HG03520 (cell line): ENCODE measurements around the gene TRIP6.
"Not testable (repeated sequence)": the region's sequence is repeated elsewhere in the genome, so short reads cannot be mapped to it uniquely, and the experiment has no call there.

Source experiments
- ATAC-seq: cut with Tn5 transposase; IDR thresholded peaks from one replicate; pipeline ENCODE4 v1.9.1; 2021; ENCODE audit warnings: mild to moderate bottlenecking, moderate library complexity; ENCODE audit not compliant: unreplicated experiment

Gene TRIP6

DNA sequence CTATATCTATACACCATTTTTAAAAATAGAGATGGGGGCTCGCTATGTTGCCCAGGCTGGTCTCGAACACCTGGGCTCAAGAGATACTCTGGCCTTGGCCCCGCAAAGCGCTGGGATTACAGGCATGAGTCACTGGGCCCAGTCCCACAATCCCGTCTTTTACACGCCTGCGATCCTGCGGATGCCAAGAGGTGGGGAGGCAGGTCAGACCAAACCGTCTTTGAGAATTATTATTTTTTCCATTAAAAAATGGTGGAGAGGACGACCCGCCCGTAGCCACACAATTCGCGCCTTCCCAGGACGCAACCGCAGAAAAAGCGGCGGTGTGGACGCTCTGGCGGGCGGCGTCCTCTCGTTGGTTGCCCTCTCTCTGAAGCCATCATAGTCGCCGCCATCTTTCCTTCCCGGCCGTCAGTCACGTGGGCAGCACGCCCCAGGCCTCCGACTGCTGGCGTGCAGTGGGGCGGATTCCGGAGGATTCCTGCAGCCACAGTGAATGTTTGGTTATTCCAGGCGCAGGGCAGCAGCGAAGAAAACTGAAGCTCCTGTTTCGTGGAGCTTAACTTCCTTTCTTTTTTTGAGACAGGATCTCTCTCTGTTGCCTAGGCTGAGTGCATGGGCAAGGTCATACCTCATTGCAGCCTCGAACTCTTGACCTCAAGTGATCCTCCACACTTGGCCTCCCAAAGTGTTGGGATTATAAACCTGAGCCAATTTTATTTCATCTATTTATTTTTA, 29.9 kb upstream of the TRIP6 start:
- ATAC-seq, result no peak

DNA sequence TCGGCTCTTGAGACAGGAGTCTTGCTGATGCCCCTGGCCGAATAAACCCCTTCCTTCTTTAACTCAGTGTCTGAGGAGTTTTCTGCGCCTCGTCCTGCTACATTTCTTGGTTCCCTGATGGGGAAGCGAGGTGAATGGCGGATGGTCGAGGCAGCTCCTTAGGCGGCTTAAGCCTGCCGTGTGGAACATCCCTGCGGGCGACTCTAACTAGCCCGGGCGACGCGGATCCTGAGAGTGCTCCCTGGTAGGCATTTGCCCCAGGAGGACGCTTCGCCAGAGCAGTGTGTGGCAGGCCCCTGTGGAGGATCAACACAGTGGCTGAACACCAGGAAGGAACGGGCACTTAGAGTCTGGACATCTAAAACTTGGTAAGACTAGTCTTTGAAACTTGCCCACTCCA, 27.8 kb upstream of the TRIP6 start:
- ATAC-seq, result no peak

DNA sequence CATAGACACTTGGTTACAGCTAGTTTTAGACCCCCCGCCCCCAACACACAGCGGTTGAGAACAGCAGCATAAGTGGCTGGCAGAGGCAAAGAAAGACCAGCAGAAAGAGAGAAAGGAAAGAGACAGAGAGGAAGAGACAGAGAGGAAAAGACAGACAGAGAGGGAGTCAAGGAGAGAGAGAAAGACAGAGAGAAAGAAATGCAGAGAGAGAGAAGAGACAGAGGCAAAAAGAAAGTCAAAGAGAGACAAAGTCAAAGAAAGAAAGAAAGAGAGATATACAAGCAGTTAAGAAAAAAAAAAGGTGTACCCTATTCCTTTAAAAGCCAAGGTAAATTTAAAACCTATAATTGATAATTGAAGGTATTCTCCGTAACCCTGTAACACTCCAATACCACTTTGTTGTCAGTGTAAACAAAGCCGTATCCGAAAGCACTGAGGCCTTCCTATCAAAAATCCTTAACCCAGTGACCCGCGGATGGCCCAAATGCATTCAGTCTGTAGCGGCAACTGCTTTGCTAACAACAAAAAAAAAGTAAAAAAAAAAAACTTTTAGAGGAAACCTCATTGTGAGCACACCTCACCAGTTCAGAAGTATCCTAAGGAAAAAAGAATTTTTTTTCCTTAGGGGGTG, 26.6 kb upstream of the TRIP6 start:
- no peak for ATAC-seq

DNA sequence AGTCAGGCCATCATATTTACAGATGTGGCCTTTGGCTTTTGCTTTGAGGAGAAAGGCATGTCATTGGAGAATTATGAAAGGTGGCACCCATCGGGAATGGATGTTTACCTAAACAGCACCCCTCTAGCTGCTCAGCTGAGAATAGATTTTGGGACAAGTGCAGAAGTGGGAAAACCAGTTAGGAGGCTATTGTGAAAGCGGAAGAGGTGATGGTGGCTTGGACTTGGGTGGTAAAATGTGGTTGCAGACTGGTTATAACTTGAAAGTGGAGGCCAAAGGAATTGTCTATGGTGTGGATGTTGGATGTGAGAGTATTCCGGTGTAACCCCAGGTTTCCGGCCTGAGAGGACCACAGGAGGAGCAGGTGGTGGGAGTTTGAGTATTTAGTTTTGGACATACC, 19.8 kb upstream of the TRIP6 start:
- ATAC-seq, result no peak

DNA sequence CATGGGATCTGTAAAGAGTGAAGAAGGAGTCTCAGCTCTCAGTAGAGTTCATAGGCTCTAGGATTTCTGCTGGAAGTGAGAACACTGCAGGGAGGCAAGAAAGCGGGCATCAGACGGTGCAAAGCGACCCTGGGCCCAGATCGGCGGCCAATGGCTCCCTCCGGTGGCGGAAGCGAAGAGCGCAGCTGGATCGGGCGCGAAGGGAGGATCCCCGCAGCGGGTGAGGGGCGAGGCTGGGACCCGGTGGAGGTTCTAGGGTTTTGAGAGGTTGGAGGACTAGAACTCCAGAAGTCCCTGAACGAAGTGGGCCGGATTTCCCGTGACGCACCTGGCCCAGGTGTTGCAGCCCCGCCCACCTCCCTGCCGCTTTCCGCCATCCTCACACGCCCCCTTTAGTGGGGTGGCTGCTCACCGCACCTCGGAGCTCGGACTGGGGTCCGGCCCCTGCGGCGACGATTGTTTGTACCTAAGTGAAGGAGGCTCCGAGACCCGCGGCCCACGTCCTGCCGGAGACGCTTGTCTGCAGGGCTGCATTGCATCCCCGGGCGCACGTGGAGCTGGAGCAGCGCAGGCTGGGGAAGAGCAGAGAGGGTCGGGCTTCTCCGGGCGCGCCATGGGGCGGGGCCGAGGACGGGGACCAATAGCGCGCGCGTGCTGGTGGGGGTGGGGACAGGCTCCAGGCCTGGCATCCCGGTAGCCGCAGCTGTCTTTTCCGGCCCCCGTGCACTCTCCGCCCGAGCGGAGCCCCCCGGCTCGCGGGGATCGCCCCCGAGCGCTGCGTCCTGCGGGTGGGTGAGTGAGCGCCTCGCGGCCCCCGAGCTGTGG, 14.9 kb upstream of the TRIP6 start, which contains the start of gene SLC12A9:
SLC12A9 (plus strand) TSS at position 666 of the 825 bp plus-strand sequence. CDS start 1,485 bp downstream, outside the sequence.
- peak; percentile 82 for ATAC-seq

DNA sequence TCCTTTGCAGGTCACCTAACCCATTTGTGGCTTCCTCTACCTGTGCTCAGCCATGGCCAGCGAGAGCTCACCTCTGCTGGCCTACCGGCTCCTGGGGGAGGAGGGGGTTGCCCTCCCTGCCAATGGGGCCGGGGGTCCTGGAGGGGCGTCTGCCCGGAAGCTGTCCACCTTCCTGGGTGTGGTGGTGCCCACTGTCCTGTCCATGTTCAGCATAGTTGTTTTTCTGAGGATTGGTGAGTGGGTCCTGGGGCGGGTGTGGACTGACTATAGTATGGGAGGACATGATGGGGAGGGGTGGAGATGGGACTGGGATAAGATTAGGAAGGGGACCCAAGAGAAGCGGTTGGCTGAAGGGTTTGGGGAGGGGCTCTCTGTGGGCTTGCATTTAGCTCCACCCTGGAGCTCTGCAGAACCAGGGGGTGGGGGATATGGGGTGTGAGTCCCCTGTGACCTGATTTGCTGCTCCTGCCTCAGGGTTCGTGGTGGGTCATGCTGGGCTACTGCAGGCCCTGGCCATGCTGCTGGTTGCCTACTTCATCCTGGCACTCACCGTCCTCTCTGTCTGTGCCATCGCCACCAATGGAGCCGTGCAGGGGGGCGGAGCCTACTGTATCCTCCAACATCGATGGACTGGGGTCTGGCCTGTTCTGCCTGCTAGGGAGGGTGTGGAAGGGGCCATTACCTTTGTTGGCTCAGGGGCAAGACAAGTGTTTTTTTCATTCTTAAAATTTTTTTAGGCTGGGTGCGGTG, 12.9 kb upstream of the TRIP6 start:
- no peak for ATAC-seq

DNA sequence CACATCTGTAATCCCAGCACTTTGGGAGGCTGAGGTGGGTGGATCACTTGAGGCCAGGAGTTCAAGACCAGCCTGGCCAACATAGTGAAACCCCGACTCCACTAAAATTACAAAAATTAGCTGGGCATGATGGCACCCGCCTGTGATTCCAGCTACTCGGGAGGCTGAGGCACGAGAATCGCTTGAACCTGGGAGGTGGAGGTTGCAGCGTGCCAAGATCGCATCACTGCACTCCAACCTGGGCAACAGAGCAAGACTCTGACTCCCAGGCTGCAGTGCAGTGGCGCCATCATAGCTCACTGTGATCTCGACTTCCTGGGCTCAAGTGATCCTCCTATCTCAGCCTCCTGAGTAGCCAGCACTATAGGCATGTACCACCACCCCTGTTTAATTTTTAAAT, 12.3 kb upstream of the TRIP6 start:
- ATAC-seq, result not testable (repeated sequence)

DNA sequence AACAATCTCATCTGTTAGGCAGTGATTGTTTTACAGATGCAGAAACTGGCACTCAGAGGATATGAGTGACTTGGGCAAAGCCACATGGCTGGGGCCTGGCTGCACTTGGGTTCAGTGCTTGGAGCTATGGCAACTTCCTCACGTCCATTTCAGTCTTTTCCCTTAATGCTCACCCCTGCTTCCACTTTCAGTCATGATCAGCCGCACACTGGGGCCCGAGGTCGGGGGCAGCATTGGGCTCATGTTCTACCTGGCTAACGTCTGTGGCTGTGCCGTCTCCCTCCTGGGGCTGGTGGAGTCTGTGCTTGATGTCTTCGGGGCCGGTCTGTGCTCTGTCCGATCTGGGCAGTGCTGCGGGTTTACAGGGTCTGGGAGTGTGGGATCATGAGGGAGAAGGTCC, 11.7 kb upstream of the TRIP6 start:
- ATAC-seq, result no peak

DNA sequence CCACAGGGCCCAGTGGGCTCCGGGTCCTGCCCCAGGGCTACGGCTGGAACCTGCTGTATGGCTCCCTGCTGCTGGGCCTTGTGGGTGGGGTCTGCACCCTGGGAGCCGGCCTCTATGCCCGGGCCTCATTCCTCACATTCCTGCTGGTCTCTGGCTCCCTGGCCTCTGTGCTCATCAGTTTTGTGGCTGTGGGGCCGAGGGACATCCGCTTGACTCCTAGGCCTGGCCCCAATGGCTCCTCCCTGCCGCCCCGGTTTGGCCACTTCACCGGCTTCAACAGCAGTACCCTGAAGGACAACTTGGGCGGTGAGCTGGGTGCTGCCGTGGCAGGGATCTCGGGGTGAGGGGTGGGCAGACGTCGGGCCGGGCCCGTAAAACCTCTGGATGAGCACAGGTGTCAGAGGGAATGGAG, 10.3 kb upstream of the TRIP6 start:
- ATAC-seq, result no peak

DNA sequence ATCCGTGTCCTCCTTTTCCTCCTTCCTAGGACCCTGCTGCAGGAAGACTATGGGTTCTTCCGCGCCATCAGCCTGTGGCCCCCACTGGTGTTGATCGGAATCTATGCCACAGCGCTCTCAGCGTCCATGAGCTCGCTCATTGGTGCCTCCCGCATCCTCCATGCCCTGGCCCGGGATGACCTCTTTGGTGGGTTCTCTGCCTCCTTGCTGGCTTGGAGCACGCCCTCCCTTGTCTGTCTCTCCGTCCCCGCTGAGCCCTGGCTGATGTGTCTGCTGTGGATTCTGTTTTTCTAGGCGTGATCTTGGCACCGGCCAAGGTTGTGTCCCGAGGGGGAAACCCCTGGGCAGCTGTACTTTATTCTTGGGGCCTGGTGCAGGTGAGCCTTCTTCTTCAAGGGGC, 7.3 kb upstream of the TRIP6 start:
- ATAC-seq, result no peak

DNA sequence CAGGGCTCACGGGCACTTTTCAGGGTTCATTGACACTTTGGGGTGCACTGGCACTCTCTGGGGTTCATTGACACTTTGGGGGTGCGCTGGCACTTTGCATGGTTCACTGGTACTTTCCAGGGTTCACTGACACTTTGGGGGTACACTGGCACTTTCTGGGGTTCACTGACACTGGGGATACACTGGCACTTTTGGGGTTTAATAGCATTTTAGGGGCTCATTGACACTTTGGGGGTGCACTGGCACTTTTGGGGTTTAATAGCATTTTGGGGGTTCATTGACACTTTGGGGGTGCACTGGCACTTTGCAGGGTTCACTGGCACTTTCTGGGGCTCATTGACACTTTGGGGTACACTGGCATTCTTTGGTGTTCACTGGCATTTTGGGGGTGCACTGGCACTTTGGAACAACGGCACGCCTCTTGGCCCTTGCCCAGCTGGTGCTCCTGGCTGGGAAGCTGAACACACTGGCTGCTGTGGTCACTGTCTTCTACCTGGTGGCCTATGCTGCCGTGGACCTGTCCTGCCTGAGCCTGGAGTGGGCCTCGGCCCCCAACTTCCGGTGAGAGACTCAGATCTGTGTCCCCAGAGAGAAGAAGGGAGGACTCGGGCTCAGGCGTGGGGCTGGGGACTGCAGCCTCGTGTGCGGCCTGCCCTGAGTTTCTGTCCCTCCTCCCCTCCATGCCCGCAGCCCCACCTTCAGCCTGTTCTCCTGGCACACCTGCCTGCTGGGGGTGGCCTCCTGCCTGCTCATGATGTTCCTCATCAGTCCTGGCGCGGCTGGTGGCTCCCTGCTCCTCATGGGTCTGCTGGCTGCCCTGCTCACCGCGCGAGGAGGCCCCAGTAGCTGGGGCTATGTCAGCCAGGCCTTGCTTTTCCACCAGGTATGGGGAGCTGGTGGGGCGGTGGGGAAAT, 6.2 kb upstream of the TRIP6 start:
- no peak for ATAC-seq

DNA sequence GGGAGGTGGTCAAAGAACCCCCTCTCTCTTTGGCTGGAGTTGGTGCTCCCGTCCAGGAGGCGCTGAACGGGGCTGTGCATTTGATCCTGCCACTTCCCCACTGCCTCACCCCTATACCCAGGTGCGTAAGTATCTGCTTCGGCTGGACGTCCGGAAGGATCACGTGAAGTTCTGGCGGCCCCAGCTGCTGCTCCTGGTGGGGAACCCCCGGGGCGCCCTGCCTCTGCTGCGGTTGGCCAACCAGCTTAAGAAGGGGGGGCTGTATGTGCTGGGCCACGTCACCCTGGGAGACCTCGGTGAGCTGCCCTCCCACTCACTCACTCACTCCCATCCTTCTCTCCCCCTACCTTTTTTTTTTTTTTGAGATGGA, 5.6 kb upstream of the TRIP6 start:
- no peak for ATAC-seq

DNA sequence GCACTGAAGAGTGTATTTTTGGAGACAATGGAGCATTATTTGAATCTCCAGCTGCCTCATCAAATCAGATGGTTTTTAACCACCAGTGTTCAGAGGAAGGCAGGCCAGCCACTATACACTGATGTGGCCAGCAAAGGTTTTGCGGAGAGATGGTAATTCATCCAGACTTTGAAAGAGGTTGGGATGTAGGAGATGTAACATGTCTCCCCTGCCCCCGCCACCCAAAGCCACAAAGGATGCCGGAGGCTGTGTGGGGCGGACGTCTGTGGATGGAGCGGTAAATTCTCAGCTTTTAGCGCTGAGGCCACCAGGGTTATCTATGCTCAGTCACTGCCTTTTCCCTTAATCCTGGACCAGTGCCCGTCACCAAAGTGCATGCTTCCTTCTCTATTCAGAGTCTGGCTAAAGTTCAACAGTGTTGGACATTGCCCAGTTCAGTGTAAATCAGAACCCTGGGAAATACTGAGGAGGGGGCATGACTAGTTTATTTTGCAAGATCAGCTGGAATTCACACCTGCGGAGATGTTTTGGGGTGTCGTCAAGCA, 3.7 kb upstream of the TRIP6 start:
- ATAC-seq, result no peak

DNA sequence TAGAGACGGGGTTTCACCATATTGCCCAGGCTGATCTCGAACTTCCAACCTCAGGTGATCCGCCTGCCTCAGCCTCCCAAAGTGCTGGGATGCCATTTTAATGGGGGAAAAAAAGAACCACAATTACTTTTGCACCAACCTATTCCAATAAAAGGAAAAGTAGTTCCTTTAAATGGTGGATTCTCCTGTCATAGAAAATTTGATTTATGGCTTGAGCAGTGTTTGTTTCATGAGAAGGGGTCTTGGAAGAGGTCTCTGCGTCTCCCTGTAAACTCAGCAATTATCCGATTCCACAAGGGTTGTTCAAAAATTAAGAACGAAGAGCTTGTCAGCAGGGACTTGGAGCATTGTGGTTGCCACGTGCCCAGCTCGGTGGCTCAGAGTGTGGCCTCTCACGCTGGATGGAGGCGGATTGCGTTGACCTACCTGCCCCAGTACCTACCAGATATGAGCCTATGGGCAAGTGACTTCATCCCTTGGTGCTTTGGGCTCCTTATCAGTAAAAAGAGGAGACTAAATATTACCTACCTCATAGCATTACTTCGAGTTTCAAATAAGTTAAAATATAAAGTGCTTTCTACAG, 2.8 kb upstream of the TRIP6 start:
- ATAC-seq, result no peak

DNA sequence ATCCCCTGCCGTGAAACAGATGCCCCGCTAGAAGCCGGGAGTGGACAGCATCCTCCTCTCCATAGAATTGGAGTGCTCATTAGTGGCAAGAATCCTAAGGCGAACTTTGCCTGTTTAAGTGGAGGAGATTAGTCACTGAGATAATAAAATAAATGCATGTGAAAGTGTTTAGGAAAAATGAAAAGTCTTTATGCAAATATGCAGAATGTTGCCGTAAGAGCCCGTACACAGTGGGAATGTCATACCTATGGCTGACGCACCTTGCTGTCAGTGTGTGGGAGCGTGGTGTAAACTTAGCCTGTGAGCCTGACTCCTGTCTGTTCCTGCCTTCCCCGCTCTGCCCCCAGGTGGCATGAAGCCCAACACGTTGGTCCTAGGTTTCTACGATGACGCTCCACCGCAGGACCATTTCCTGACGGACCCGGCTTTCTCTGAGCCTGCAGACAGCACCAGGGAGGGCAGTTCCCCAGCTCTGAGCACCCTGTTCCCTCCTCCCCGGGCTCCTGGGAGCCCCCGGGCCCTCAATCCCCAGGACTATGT, 1.7 kb upstream of the TRIP6 start:
- ATAC-seq, result no peak

DNA sequence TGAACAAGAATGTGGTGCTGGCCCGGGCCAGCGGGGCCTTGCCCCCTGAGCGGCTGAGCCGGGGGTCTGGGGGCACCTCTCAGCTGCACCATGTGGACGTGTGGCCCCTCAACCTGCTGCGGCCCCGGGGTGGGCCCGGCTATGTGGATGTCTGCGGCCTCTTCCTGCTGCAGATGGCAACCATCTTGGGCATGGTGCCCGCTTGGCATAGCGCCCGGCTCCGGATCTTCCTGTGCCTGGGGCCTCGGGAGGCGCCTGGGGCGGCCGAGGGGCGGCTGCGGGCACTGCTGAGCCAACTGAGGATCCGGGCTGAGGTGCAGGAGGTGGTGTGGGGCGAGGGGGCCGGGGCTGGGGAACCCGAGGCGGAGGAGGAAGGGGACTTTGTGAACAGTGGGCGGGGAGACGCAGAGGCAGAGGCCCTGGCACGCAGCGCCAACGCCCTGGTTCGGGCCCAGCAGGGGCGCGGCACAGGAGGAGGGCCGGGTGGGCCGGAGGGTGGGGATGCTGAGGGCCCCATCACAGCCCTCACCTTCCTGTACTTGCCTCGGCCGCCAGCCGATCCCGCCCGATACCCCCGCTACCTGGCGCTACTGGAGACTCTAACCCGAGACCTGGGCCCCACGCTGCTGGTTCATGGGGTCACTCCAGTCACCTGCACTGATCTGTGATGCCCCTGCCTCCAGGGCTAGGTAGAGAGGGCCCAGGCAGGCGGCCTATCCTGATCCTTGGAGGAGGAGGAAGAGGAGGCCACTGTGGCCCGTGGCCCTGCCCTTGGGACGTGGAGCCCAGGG, 1.1 kb upstream of the TRIP6 start:
- no peak for ATAC-seq

DNA sequence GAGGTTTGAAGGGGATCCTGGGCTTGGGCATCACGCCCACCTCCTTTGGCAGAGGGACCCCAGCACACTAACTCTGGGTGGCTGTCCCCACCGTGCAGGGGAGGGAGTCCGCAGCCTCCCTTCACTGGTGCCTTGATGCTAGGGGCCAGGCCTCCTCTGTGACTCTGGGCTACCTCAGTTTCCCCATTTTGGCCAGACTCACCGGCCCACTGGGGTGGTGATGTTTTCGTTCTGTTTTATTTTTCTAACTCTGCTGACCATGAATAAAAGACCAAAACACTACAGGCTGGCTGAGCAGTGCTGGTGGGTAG, 503 bp upstream of the TRIP6 start:
- no peak for ATAC-seq

DNA sequence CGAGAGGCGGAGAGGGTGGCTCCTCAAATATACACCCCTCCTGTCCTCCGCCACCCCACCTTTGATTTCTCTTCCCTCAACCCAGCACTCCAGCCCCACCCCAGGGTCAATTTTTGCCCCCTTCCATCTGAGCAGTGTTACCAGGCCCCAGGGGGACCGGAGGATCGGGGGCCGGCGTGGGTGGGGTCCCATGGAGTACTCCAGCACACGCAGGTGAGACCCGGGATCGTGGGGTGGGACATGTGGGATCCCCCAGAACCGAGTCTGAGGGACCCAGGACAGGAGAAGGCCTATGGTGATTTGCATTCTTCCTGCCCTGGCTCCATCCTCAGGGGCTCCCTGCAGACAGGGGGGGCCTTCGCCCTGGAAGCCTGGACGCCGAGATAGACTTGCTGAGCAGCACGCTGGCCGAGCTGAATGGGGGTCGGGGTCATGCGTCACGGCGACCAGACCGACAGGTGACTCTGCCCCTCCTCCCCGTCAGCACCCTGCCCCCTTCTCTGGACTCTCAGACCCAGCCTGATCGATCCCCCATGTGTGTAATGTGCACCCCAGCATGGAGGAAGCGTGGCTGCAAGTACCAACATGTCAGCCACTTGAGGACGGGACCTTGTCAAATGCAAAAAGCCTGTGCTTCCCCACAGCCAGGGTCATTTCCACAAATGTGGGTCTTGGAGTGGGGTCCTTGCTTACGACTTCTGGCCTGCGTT, 744 bp downstream of the TRIP6 start:
- ATAC-seq, result no peak
